Type B pancreatic cell (in vitro differentiated cells): Measurements from ENCODE around the gene LCE3C. TPM values are rescaled to one million over a fixed set of nuclear protein-coding genes. Genes with fewer than 3 reads are reported as not detected.

Source experiments
- DNase-seq: peaks from one replicate; pipeline ENCODE4 v3.0.0; 2021; ENCODE audit warnings: mixed read lengths; ENCODE audit not compliant: unreplicated experiment; ENCODE audit errors: extremely low spot score
- H3K27ac Mint-ChIP-seq: 2 replicates; pipeline ENCODE4 v1.8.0; 2021; ENCODE audit warnings: mild to moderate bottlenecking, mixed read lengths
- H3K27me3 Mint-ChIP-seq: 2 replicates; pipeline ENCODE4 v1.8.0; 2021; ENCODE audit warnings: mixed read lengths
- H3K36me3 Mint-ChIP-seq: 2 replicates; pipeline ENCODE4 v1.8.0; 2021; ENCODE audit warnings: mixed read lengths
- H3K4me1 Mint-ChIP-seq: one replicate; pipeline ENCODE4 v1.8.0; 2021; ENCODE audit warnings: mixed read lengths; ENCODE audit not compliant: unreplicated experiment
- H3K4me3 Mint-ChIP-seq: 2 replicates; pipeline ENCODE4 v1.8.0; 2021; ENCODE audit warnings: mild to moderate bottlenecking, mixed read lengths
- H3K9me3 Mint-ChIP-seq: 2 replicates; pipeline ENCODE4 v1.8.0; 2021; ENCODE audit warnings: mixed read lengths
- CTCF ChIP-seq: fragments of 200-600 bp; sonication (generic); conservative IDR thresholded peaks from 2 replicates; pipeline ENCODE4 v1.5.0; 2021; ENCODE audit warnings: antibody characterized with exemption, mild to moderate bottlenecking
- total RNA-seq: library from RNA; stranded (reverse); gene quantifications from 2 replicates; pipeline ENCODE4 v1.2.1, GENCODE V29; 2021; ENCODE audit warnings: low replicate concordance

The LCE3C gene
- total RNA-seq, 1 donor from 2014 or later: not detected

DNA sequence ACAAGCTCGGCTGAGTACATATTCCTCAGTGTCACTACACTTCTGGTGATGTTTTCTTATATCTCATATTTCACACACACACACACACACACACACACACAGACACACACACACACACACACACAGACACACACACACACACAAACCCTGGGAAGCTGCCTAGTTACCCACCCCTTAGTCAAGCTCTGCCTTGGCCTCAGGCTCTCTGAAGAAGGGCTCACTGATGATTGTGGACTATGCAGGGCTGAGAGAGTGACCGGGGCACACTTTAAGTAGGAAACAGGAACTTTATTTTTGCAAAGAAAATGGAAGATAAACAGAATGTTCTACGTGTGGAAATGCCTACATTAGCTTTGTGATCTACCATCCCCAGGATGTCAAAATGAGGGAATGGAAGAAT lies 43.9 kb downstream of the LCE3C start:
- Mint-ChIP-seq H3K27ac (no peak overlapping the region), H3K4me1 (no peaks in the 10 kb centered on the region), H3K9me3 (peaks cover 4% of the 10 kb centered on the region), H3K4me3 (no peak overlapping the region), H3K27me3 (no peaks in the 10 kb centered on the region), H3K36me3 (no peaks in the 10 kb centered on the region)
- DNase-seq: no peak
- no peak for TF ChIP-seq CTCF

DNA sequence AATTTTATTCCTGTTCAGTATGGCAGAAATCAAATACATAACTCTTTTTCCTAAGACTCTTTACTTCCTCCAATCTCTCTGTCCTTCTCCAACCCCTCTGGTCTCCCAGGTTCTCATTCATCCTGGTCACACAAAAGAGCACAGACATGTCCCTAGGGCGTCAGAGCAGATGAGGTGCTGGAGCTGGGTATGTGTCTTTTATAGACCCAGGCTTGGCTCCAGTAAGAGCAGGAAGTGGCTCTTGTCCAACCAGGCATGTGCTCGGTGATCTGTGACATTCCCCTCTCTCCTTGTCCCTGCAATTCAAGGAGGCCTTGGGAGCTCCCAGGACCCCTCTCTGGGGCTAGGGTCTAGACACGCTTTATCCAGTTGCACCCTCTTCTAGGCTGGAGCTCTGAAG lies 45.1 kb downstream of the LCE3C start:
- H3K4me3 Mint-ChIP-seq: no peak overlapping the region

DNA sequence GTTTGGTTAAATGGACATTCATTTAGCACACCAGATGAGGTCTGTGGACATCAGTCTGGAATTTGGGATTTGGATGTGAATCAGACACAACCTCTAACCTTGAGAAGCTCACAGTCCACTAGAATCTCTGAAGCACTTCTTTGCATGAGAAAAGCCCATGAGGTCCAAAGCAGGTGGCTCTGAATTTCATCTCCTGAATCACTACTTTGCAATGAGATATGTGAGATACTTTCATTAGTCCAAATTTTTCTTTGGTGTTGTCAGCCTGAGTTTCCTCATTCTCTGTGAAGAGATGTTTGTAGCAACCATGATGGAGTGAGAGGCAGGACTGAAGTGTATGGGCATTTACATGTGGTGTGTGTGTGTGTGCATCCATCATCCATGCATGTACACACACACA lies 46.6 kb downstream of the LCE3C start:
- DNase-seq: no peak
- Mint-ChIP-seq H3K9me3 (peaks cover 2% of the 10 kb centered on the region), H3K4me3 (no peak overlapping the region), H3K36me3 (no peaks in the 10 kb centered on the region), H3K27me3 (no peaks in the 10 kb centered on the region), H3K27ac (no peak overlapping the region), H3K4me1 (no peaks in the 10 kb centered on the region)
- TF ChIP-seq CTCF: no peak

More for the DNA sequence above, 45.1 kb downstream of the LCE3C start:
- H3K9me3 Mint-ChIP-seq: peaks cover 4% of the 10 kb centered on the region
- DNase-seq: no peak
- H3K4me1 Mint-ChIP-seq: no peaks in the 10 kb centered on the region
- H3K27me3 Mint-ChIP-seq: no peaks in the 10 kb centered on the region
- no peaks in the 10 kb centered on the region for H3K36me3 Mint-ChIP-seq
- TF ChIP-seq CTCF: no peak
- no peak overlapping the region for H3K27ac Mint-ChIP-seq

Other genes starting within 250 kb of the LCE3C start
- not detected in 2 replicates for gene FLG2, start 240.2 kb upstream of the LCE3C start, total RNA-seq
- gene CRNN, start 186.0 kb upstream of the LCE3C start, total RNA-seq: not detected in 2 replicates
- not detected in 2 replicates for gene LCE5A, start 89.4 kb upstream of the LCE3C start, total RNA-seq
- gene CRCT1, start 85.8 kb upstream of the LCE3C start, total RNA-seq: not detected in 2 replicates
- gene LCE3E, start 33.5 kb upstream of the LCE3C start, total RNA-seq: not detected in 2 replicates
- not detected in 2 replicates for gene LCE3D, start 19.7 kb upstream of the LCE3C start, total RNA-seq
- gene LCE3B, start 13.6 kb downstream of the LCE3C start, total RNA-seq: not detected in 2 replicates
- not detected in 2 replicates for gene LCE3A, start 22.9 kb downstream of the LCE3C start, total RNA-seq
- gene LCE2D, start 63.1 kb downstream of the LCE3C start, total RNA-seq: not detected in 2 replicates
- not detected in 2 replicates for gene LCE2C, start 75.0 kb downstream of the LCE3C start, total RNA-seq
- gene LCE2B, start 85.9 kb downstream of the LCE3C start, total RNA-seq: not detected in 2 replicates
- not detected in 2 replicates for gene LCE2A, start 98.1 kb downstream of the LCE3C start, total RNA-seq
- gene LCE4A, start 107.9 kb downstream of the LCE3C start, total RNA-seq: not detected in 2 replicates
- gene KPRP, start 157.8 kb downstream of the LCE3C start, total RNA-seq: not detected in 2 replicates
- not detected in 2 replicates for gene LCE1F, start 174.9 kb downstream of the LCE3C start, total RNA-seq
- gene LCE1E, start 186.0 kb downstream of the LCE3C start, total RNA-seq: not detected in 2 replicates
- gene LCE1D, start 196.5 kb downstream of the LCE3C start, total RNA-seq: not detected in 2 replicates
- not detected in 2 replicates for gene LCE1C, start 206.4 kb downstream of the LCE3C start, total RNA-seq
- not detected in 2 replicates for gene LCE1B, start 211.7 kb downstream of the LCE3C start, total RNA-seq
- gene LCE1A, start 227.2 kb downstream of the LCE3C start, total RNA-seq: not detected in 2 replicates
- not detected in 2 replicates for gene LCE6A, start 242.6 kb downstream of the LCE3C start, total RNA-seq